Measurements from ENCODE around the gene AKAP5.

Gene AKAP5

GRCh38 chr14:64439141-64439540 lies 26.2 kb upstream of the AKAP5 start:
- FAIRE-seq: no peak
- TF ChIP-seq TAF1 (IDR thresholded peaks at IDR 0.05; ENCODE audit: borderline replicate concordance, low read depth, low read length): no peak
- TF ChIP-seq POLR2AphosphoS5 (IDR thresholded peaks at IDR 0.05; ENCODE audit: low read depth, low read length): no peak
- no peak for TF ChIP-seq POLR2A (IDR thresholded peaks at IDR 0.05; ENCODE audit: low read depth, low read length)
- DNase-seq (ENCODE audit: insufficient read length): no peak

GRCh38 chr14:64440494-64440893 lies 24.8 kb upstream of the AKAP5 start:
- TF ChIP-seq POLR2A (IDR thresholded peaks at IDR 0.05; ENCODE audit: low read depth, low read length): no peak
- FAIRE-seq (no peak), DNase-seq (ENCODE audit: insufficient read length) (no peak)

GRCh38 chr14:64442300-64442988 lies 22.9 kb upstream of the AKAP5 start:
- DNase-seq (ENCODE audit: insufficient read length) (no peak), FAIRE-seq (no peak)
- no peak for TF ChIP-seq TAF1 (IDR thresholded peaks at IDR 0.05; ENCODE audit: borderline replicate concordance, low read depth, low read length)

GRCh38 chr14:64444140-64444539 lies 21.2 kb upstream of the AKAP5 start:
- FAIRE-seq (no peak), DNase-seq (ENCODE audit: insufficient read length) (no peak)
- TF ChIP-seq POLR2A (IDR thresholded peaks at IDR 0.05; ENCODE audit: low read depth, low read length) (no peak), TAF1 (IDR thresholded peaks at IDR 0.05; ENCODE audit: borderline replicate concordance, low read depth, low read length) (no peak), POLR2AphosphoS5 (IDR thresholded peaks at IDR 0.05; ENCODE audit: low read depth, low read length) (no peak)

- FAIRE-seq: peak; percentile 97
- DNase-seq (ENCODE audit: insufficient read length): peak; percentile 60
- TF ChIP-seq TAF1 (IDR thresholded peaks at IDR 0.05; ENCODE audit: borderline replicate concordance, low read depth, low read length): peak; percentile 39; the same call in 1 of the 2 replicates
- peak; percentile 59 for TF ChIP-seq POLR2A (IDR thresholded peaks at IDR 0.05; ENCODE audit: low read depth, low read length)
- TF ChIP-seq POLR2AphosphoS5 (IDR thresholded peaks at IDR 0.05; ENCODE audit: low read depth, low read length): peak; percentile 82
Measured at GRCh38 chr14:64444984-64445845, 20.1 kb upstream of the AKAP5 start.

- FAIRE-seq (no peak), DNase-seq (ENCODE audit: insufficient read length) (no peak)
- TF ChIP-seq POLR2A (IDR thresholded peaks at IDR 0.05; ENCODE audit: low read depth, low read length) (no peak), TAF1 (IDR thresholded peaks at IDR 0.05; ENCODE audit: borderline replicate concordance, low read depth, low read length) (no peak), POLR2AphosphoS5 (IDR thresholded peaks at IDR 0.05; ENCODE audit: low read depth, low read length) (no peak)
Measured at GRCh38 chr14:64447876-64448670, 17.2 kb upstream of the AKAP5 start.

- FAIRE-seq: no peak
- TF ChIP-seq POLR2AphosphoS5 (IDR thresholded peaks at IDR 0.05; ENCODE audit: low read depth, low read length) (no peak), TAF1 (IDR thresholded peaks at IDR 0.05; ENCODE audit: borderline replicate concordance, low read depth, low read length) (no peak), POLR2A (IDR thresholded peaks at IDR 0.05; ENCODE audit: low read depth, low read length) (no peak)
- no peak for DNase-seq (ENCODE audit: insufficient read length)
Measured at GRCh38 chr14:64450255-64450654, 15.0 kb upstream of the AKAP5 start.

- FAIRE-seq: no peak
- DNase-seq (ENCODE audit: insufficient read length): no peak
- no peak for TF ChIP-seq POLR2A (IDR thresholded peaks at IDR 0.05; ENCODE audit: low read depth, low read length)
- no peak for TF ChIP-seq TAF1 (IDR thresholded peaks at IDR 0.05; ENCODE audit: borderline replicate concordance, low read depth, low read length)
- TF ChIP-seq POLR2AphosphoS5 (IDR thresholded peaks at IDR 0.05; ENCODE audit: low read depth, low read length): no peak
Measured at GRCh38 chr14:64454671-64455070, 10.6 kb upstream of the AKAP5 start.

- TF ChIP-seq POLR2A (IDR thresholded peaks at IDR 0.05; ENCODE audit: low read depth, low read length): no peak
- no peak for TF ChIP-seq TAF1 (IDR thresholded peaks at IDR 0.05; ENCODE audit: borderline replicate concordance, low read depth, low read length)
- TF ChIP-seq POLR2AphosphoS5 (IDR thresholded peaks at IDR 0.05; ENCODE audit: low read depth, low read length): no peak
- DNase-seq (ENCODE audit: insufficient read length): no peak
- FAIRE-seq: peak; percentile 61
Measured at GRCh38 chr14:64459405-64460136, 5.7 kb upstream of the AKAP5 start.

- no peak for DNase-seq (ENCODE audit: insufficient read length)
- TF ChIP-seq POLR2AphosphoS5 (IDR thresholded peaks at IDR 0.05; ENCODE audit: low read depth, low read length) (no peak), POLR2A (IDR thresholded peaks at IDR 0.05; ENCODE audit: low read depth, low read length) (no peak), TAF1 (IDR thresholded peaks at IDR 0.05; ENCODE audit: borderline replicate concordance, low read depth, low read length) (no peak)
- FAIRE-seq: no peak
Measured at GRCh38 chr14:64461221-64461620, 4.1 kb upstream of the AKAP5 start.

- TF ChIP-seq TAF1 (IDR thresholded peaks at IDR 0.05; ENCODE audit: borderline replicate concordance, low read depth, low read length): no peak
- no peak for TF ChIP-seq POLR2A (IDR thresholded peaks at IDR 0.05; ENCODE audit: low read depth, low read length)
- TF ChIP-seq POLR2AphosphoS5 (IDR thresholded peaks at IDR 0.05; ENCODE audit: low read depth, low read length): no peak
- FAIRE-seq: peak; percentile 79
- no peak for DNase-seq (ENCODE audit: insufficient read length)
Measured at GRCh38 chr14:64463195-64463594, 2.1 kb upstream of the AKAP5 start.

All from GM12892 (cell line).